Lung (tissue), 12 donors: ENCODE measurements around the gene MED13. TPM values are rescaled to one million over a fixed set of nuclear protein-coding genes. Genes with fewer than 3 reads are reported as not detected.

Experiments used
- ATAC-seq: fragments of 200-7000 bp; cut with Tn5 transposase; one replicate; pipeline ENCODE4 v1.9.1; 2020; ENCODE audit warnings: moderate number of reproducible peaks; ENCODE audit not compliant: insufficient read depth, low FRiP score
- DNase-seq, 3 donors: peaks; one replicate each; pipeline ENCODE4 v3.0.0-alpha.2; 2013 to 2017
- H3K27ac ChIP-seq, 2 donors: one replicate each; pipeline ENCODE4 v1.5.1; 2013; ENCODE audit warnings: mild to moderate bottlenecking in 2 of 2, moderate library complexity in 2 of 2, control low read depth in 1 of 2, inconsistent platforms in 1 of 2, low read depth in 1 of 2, low read length in 1 of 2
- H3K27me3 ChIP-seq, 3 donors: one replicate each; pipeline ENCODE4 v1.5.1; 2013; ENCODE audit warnings: low read length in 2 of 3; ENCODE audit not compliant: control insufficient read depth in 3 of 3, insufficient read depth in 3 of 3
- H3K36me3 ChIP-seq, 4 donors: one replicate each; pipeline ENCODE4 v1.5.1; 2013; ENCODE audit warnings: low read length in 4 of 4, mild to moderate bottlenecking in 1 of 4, moderate library complexity in 1 of 4; ENCODE audit not compliant: control insufficient read depth in 4 of 4, insufficient read depth in 4 of 4
- H3K4me1 ChIP-seq, 5 donors: one replicate each; pipeline ENCODE4 v1.5.1; 2013; ENCODE audit warnings: low read length in 5 of 5, mild to moderate bottlenecking in 2 of 5, moderate library complexity in 1 of 5; ENCODE audit not compliant: control insufficient read depth in 5 of 5, insufficient read depth in 5 of 5
- H3K4me3 ChIP-seq: one replicate; pipeline ENCODE4 v1.5.1; 2013; ENCODE audit warnings: mild to moderate bottlenecking, control low read depth, moderate library complexity
- H3K9ac ChIP-seq, 2 donors: one replicate each; pipeline ENCODE4 v1.5.1; 2013; ENCODE audit warnings: low read length in 2 of 2, control low read depth in 1 of 2; ENCODE audit not compliant: insufficient read depth in 1 of 2
- H3K9me3 ChIP-seq, 4 donors: one replicate each; pipeline ENCODE4 v1.5.1; 2013; ENCODE audit warnings: low read length in 3 of 4, mild to moderate bottlenecking in 1 of 4, moderate library complexity in 1 of 4; ENCODE audit not compliant: control insufficient read depth in 4 of 4, insufficient read depth in 3 of 4
- CTCF ChIP-seq: IDR thresholded peaks from 2 replicates; pipeline ENCODE4 v1.5.1; 2012; ENCODE audit warnings: mild to moderate bottlenecking; ENCODE audit errors: control extremely low read depth, extremely low read depth
- WGBS, 2 donors: extraction: QIAGEN DNeasy Blood & Tissue Kit; methylation state at CpG; one replicate each; pipeline ENCODE4 v1.1.7; 2013; 5-methylcytosine and 5-hydroxymethylcytosine counted together
- polyA plus RNA-seq, 2 donors: library from polyadenylated mRNA; stranded (reverse); fragments of 200-250 nt; gene quantifications; one replicate each; pipeline ENCODE4 v1.2.1, GENCODE V29; 2013
- total RNA-seq, 2 donors: library from RNA; depleted of rRNA in 1 of 2; stranded (reverse); fragments of >200 nt in 1 of 2; gene quantifications; one replicate each; pipeline ENCODE4 v1.2.1, GENCODE V29; 2014 to 2021
- donor health status: control.
- donor health status: control.
- donor health status: Bipolar disorder and iron deficiency.
- donor health status: healthy.
- donor health status: DM: yes; HTN: yes; CAD: no.

MED13 gene
- total and polyA plus RNA-seq, 4 donors = 7.2 to 104 (median 38.1) TPM

GRCh38 chr17:62105357-62105756 is 40.3 kb upstream of the MED13 start:
- WGBS, 2 donors = 89 to 92% methylated on average over 3 of the region's 3 CpGs
- H3K4me1 ChIP-seq = no peaks in the 10 kb centered on the region
- no peak for ATAC-seq
- no peak overlapping the region for H3K9ac ChIP-seq
- TF ChIP-seq CTCF = no peak
- no peaks in the 10 kb centered on the region for H3K9me3 ChIP-seq
- H3K36me3 ChIP-seq = no peaks in the 10 kb centered on the region
- H3K27ac ChIP-seq = no peak overlapping the region
- no peak for DNase-seq
- H3K27me3 ChIP-seq = peaks cover 0 to 3% (median 0%) of the 10 kb centered on the region in 3 donors
- H3K4me3 ChIP-seq = no peak overlapping the region

GRCh38 chr17:62101515-62101914 is 36.4 kb upstream of the MED13 start:
- DNase-seq (no peak), ATAC-seq (no peak)
- H3K9ac ChIP-seq = no peak overlapping the region
- H3K4me1 ChIP-seq = no peaks in the 10 kb centered on the region
- no peaks in the 10 kb centered on the region for H3K36me3 ChIP-seq
- TF ChIP-seq CTCF = no peak
- no peak overlapping the region for H3K4me3 ChIP-seq
- peaks cover 0 to 3% (median 0%) of the 10 kb centered on the region in 3 donors for H3K27me3 ChIP-seq
- H3K27ac ChIP-seq = no peak overlapping the region
- WGBS, 2 donors = 60 to 92% methylated on average over 4 of the region's 4 CpGs
- no peaks in the 10 kb centered on the region for H3K9me3 ChIP-seq

- Histone ChIP-seq H3K27ac (no peak overlapping the region), H3K36me3 (no peaks in the 10 kb centered on the region), H3K4me1 (no peaks in the 10 kb centered on the region), H3K4me3 (no peak overlapping the region), H3K9ac (no peak overlapping the region), H3K27me3 (peaks cover 0 to 3% (median 0%) of the 10 kb centered on the region in 3 donors), H3K9me3 (no peaks in the 10 kb centered on the region)
- no peak for TF ChIP-seq CTCF
- ATAC-seq = no peak
- DNase-seq = peak in 1 of 3 donors; percentile 6
These were observed 36.0 kb upstream of the MED13 start for GRCh38 chr17:62101090-62101489.

- Histone ChIP-seq H3K9me3 (no peaks in the 10 kb centered on the region), H3K27ac (no peak overlapping the region), H3K4me1 (no peaks in the 10 kb centered on the region), H3K36me3 (no peaks in the 10 kb centered on the region), H3K4me3 (no peak overlapping the region), H3K27me3 (peaks cover 0 to 1% (median 0%) of the 10 kb centered on the region in 3 donors), H3K9ac (no peak overlapping the region)
- 94 to 96% methylated on average over 1 of the region's 1 CpG for WGBS, 2 donors
- DNase-seq = no peak
- ATAC-seq = no peak
- no peak for TF ChIP-seq CTCF
These were observed 35.0 kb upstream of the MED13 start for GRCh38 chr17:62100055-62100454.
